ENCODE measurements around the gene USP1.
A peak's percentile ranks its signal among the peaks of the same experiment; 100 is the strongest.

The USP1 gene

DNA sequence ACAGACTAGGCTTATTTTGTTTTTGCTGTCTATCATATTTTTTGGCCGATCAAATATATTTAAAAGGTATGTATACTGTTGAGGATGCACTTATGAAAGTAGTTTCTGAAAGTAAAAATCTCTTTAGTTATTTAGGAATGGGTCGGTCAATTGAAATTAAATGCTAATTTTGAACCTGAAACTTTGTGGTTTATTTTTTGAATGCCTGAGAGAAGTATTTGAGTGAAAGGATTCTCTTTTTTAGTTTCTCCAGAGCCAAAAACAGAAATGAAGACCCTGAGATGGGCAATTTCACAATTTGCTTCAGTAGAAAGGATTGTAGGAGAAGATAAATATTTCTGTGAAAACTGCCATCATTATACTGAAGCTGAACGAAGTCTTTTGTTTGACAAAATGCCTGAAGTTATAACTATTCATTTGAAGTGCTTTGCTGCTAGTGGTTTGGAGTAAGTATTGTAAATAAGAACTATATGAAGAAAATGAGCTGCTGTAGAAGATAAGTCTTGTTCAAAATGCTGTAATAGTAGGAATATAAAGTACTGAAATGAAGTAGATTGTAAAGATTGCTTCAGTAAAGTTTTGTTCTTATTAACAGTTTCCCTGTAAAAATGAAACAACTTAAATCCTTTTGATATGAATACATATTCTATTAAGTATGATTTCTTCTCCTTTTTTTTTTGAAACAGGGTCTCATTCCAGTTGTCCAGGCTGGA lies 11.5 kb downstream of the USP1 start:
- TF ChIP-seq, protein P1, sequence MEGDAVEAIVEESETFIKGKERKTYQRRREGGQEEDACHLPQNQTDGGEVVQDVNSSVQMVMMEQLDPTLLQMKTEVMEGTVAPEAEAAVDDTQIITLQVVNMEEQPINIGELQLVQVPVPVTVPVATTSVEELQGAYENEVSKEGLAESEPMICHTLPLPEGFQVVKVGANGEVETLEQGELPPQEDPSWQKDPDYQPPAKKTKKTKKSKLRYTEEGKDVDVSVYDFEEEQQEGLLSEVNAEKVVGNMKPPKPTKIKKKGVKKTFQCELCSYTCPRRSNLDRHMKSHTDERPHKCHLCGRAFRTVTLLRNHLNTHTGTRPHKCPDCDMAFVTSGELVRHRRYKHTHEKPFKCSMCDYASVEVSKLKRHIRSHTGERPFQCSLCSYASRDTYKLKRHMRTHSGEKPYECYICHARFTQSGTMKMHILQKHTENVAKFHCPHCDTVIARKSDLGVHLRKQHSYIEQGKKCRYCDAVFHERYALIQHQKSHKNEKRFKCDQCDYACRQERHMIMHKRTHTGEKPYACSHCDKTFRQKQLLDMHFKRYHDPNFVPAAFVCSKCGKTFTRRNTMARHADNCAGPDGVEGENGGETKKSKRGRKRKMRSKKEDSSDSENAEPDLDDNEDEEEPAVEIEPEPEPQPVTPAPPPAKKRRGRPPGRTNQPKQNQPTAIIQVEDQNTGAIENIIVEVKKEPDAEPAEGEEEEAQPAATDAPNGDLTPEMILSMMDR (IDR thresholded peaks at IDR 0.05; ENCODE audit: insufficient read depth, low read depth, low read length, missing control alignments): no peak
- no peak overlapping the region for H3K4me3 ChIP-seq (ENCODE audit: low read length)
- no peak for DNase-seq (ENCODE audit: low read depth)

DNA sequence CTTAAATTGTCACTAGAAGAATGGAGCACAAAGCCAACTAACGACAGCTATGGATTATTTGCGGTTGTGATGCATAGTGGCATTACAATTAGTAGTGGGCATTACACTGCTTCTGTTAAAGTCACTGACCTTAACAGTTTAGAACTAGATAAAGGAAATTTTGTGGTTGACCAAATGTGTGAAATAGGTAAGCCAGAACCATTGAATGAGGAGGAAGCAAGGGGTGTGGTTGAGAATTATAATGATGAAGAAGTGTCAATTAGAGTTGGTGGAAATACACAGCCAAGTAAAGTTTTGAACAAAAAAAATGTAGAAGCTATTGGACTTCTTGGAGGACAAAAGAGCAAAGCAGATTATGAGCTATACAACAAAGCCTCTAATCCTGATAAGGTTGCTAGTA lies 13.5 kb downstream of the USP1 start:
- DNase-seq (ENCODE audit: low read depth): no peak
- TF ChIP-seq, protein P1 (IDR thresholded peaks at IDR 0.05; ENCODE audit: insufficient read depth, low read depth, low read length, missing control alignments): no peak
- H3K4me3 ChIP-seq (ENCODE audit: low read length): no peak overlapping the region

DNA sequence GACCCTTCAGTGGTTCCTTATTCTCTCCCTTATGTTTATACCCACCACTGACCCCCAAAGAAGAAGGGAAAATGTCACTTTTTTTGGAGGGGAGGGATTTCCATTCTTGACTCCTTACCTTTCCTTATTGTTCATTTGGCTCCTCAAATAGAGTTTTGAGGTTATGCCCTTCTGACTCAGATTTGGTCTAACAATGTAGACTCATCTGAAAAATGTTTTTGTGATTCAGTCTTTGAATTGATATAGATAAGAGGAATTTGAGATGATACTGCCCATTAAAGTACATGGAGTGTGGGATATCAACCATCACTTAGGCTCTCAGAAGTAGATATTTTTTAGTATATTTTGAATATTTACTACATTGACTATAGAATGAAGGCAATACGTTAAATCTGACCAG lies 16.1 kb downstream of the USP1 start:
- H3K4me3 ChIP-seq (ENCODE audit: low read length): no peak overlapping the region
- TF ChIP-seq, protein P1 (IDR thresholded peaks at IDR 0.05; ENCODE audit: insufficient read depth, low read depth, low read length, missing control alignments): no peak
- DNase-seq (ENCODE audit: low read depth): peak; percentile 21

DNA sequence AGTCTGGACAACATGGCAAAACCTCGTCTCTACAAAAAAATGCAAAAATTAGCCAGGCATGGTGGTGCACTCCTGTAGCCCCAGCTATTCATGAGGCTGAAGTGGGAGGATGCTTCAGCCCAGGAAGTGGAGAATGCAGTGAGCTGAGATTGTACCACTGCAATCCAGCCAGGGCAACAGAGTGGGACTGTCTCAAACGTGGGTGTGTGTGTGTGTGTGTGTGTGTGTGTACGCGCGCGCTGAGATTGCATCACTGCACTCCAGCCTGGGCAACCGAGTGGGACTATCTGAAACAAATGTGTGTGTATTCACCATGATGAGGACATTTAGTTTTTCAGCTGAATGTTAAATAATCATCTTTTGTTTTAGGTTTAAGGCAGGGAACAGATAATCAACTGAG lies 21.1 kb downstream of the USP1 start:
- no peak for DNase-seq (ENCODE audit: low read depth)
- H3K4me3 ChIP-seq (ENCODE audit: low read length): no peak overlapping the region
- TF ChIP-seq, protein P1 (IDR thresholded peaks at IDR 0.05; ENCODE audit: insufficient read depth, low read depth, low read length, missing control alignments): no peak

DNA sequence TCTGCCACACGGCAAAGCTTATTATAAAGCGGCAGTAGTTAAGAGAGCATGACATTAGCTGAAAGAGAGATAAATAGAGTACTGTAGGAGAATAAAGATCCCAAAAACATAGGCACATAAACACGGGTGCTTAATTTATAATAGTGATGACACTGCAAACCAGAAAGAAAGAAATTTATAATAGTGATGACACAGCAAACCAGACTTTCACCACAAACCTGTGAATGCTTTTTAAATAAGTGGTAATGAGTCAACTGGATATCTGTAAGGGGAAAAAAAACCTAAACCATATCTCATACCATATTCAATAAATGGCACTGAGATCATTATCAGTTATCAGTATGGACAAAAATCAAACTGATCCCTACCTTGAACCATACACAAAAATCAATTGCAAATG lies 25.5 kb downstream of the USP1 start:
- no peak overlapping the region for H3K4me3 ChIP-seq (ENCODE audit: low read length)
- DNase-seq (ENCODE audit: low read depth): peak; percentile 2
- TF ChIP-seq, protein P1 (IDR thresholded peaks at IDR 0.05; ENCODE audit: insufficient read depth, low read depth, low read length, missing control alignments): no peak

DNA sequence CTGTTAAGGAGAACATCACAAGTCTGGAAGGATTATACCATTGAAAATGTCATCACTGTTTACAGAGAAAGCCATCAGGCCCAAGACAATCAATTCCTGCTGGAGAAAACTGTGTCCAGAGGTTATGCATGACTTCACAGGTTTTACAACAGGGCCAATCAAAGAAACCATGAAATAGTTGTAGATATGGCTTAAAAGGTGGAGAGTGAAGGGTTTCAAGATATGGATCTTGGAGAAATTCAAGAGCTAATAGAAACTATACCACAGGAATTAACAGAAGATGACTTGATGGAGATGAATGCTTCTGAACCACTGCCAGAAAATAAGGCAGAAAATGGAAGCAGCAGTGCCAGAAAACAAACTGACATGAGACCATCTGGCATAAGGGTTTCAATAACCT lies 30.2 kb downstream of the USP1 start:
- no peak overlapping the region for H3K4me3 ChIP-seq (ENCODE audit: low read length)
- TF ChIP-seq, protein P1 (IDR thresholded peaks at IDR 0.05; ENCODE audit: insufficient read depth, low read depth, low read length, missing control alignments): no peak
- DNase-seq (ENCODE audit: low read depth): no peak

All from epithelial cell of esophagus (primary cell).